Measurements from ENCODE around the gene TYMP.
A peak's percentile ranks its signal among the peaks of the same experiment; 100 is the strongest.

The TYMP gene

DNA sequence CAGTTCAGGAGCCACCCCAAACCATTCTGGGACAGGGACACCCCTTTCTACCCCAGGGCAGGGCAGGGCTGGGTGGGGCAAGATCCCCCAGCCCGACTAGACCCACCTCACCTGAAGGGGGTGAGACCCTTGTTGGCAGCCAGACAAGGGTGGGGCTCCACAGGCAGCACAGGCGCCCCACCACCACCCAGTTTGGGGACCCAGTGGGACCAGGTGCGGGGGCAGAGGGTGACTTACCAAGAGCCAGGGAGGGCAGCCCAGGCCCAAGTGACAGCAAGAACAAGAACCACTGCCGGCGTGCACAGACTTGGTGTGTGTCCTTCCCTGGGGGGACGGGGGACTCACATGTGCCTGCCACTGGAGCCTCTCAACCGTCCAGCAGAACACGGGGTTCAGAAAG, 46.3 kb downstream of the TYMP start:
- DNase-seq (ENCODE audit: low spot score): no peak

DNA sequence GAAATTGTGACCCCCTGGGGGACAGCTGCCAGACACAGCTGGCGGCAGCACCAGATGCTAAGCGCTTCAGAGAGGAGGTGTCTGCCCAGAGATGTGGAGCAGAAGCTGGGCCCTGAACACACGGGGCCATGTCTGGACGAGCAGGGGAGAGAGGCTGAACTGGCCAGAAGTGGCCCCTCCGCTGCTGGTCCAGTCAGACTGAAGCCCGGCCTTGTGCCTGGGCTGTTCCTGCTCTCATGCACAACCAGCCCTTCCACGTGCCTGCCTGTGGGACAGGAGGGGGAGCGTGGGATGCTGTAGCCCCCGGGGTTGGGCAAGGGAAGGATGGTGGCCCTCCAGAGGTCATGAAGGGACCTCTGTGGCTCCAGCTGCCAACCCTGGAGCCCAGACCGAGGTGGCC, 46.7 kb downstream of the TYMP start:
- DNase-seq (ENCODE audit: low spot score): no peak

DNA sequence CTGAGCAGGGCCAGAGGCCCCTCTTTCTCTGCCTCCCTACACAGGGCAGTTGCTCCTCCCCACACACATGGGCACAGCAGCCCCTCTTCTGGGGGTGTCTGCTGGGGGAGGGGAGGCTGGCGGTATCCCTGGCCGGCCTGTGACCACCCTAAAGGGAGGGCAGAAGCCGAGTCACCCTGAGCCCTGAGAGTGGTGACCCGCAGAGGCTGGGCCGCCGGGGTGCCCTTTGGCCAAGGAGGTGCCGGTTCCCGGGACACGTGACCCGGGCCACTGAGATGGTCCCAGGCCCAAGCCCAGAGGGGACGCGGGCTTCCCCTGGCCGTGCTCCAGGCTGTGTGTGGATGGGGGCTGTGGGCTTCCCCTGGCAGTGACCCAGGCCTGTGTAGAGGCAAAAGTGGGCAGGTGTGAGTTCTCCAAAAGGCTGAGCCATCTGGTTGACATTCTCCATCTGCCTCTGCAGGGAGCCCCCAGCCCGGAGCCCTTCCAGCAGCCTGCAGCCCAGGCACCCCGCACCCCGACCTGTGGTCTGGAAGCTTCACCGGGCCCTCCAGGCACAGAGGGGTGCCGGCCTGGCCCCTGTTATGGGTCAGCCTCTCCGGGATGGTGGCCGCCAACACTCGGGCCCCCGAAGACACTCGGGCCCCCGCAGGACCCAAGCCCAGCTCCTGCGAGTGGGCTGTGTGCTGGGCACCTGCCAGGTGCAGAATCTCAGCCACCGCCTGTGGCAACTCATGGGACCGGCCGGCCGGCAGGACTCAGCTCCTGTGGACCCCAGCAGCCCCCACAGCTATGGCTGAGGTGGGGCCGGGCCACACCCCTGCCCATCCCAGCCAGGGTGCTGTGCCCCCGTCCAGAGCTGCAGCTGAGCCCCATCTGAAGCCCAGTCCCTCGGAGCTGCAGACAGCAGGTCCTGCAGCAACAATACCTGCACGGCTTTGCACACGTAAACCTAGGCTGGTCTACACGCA, 47.4 kb downstream of the TYMP start:
- no peak for DNase-seq (ENCODE audit: low spot score)

DNA sequence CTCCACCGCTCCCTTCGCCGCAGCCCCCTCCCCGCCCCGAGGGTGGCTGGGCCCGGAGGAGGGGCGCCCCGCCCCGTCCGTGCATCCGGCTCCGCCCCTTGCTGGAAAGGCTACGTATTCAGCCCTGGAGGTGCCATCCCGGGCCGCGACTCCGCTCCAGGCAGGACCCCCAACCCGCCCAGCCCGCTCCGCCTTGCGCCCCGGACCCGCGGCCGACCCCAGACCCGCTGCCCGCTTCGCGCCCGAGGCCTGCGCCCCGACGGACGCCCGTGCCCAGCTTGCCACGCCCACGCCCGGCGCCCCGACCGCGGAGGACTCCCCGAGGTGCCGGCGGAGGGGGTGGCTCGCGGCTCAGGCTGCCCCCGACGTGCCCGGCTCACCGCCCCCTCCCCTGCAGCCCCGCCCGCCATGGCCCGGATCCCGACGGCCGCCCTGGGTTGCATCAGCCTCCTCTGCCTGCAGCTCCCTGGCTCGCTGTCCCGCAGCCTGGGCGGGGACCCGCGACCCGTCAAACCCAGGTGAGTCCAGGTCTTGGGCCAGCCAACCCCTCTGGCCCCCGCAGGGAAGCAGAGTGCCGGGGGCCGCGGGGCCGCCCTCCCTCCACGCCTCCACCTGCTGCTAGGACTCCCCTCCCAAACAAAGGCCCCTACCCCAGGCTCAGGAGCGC, 48.2 kb downstream of the TYMP start, which contains the start of gene ADM2:
Gene ADM2, plus strand, starts transcription at position 104 of the 667 bp plus-strand sequence. Its CDS starts 305 bp downstream, at position 409.
- DNase-seq (ENCODE audit: low spot score): peak; percentile 82

DNA sequence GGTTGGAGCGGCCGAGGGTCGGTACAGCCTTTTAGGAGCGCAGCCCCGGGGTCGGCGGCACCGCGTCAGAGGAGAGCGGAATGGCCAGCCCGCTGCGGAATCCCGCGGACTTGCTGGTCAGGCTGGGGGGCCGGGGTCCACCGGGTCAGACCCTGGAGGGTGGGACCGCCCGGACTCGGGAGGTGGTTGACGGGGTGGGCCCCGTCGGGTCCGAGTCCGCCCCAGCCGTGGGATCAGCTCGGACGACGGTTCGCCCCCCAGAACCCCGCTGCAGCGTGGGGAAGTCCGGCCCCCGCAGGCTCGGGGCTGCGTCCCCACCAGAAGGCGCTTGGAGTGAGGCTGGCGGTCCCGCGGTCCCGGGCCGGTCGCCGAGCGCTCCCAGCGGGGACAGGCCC, 48.8 kb downstream of the TYMP start:
- DNase-seq (ENCODE audit: low spot score): no peak

DNA sequence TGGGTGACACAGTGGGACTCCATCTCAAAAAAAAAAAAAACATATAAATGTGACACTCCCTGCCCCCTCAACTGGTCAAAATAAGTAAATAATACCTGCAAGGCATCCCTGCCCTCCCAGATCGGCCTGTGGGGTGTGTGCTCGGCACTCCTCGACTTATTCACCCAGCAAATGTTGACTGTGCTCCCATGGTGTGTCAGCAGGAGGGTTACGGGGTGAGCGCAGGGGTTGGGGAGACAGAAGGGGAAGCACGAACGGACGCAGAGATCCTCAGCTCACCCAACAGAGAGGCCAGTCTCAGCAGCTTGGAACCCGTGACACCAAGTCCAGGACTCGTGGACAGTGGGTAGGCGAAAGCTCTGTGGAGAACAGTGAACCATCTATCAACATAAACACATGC, 50.1 kb downstream of the TYMP start:
- no peak for DNase-seq (ENCODE audit: low spot score)

DNA sequence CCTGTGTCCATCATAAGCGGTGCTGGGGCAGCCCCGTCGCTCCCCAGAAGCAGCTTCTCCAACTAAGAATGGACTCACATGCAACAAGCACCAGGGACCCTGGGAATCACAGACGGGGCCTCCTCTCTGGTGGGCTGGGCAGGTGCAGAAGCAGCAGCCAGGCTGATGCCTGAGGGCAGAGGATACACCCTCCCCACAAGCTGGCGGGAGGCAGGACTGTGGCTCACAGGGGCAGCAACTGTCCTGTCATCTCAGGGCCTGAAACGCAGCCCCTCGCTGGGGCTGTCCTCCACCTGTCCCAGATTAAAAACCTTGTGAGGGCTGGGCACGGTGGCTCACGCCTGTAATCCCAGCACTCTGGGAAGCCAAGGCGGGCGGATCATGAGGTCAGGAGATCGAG, 51.9 kb downstream of the TYMP start:
- DNase-seq (ENCODE audit: low spot score): no peak

DNA sequence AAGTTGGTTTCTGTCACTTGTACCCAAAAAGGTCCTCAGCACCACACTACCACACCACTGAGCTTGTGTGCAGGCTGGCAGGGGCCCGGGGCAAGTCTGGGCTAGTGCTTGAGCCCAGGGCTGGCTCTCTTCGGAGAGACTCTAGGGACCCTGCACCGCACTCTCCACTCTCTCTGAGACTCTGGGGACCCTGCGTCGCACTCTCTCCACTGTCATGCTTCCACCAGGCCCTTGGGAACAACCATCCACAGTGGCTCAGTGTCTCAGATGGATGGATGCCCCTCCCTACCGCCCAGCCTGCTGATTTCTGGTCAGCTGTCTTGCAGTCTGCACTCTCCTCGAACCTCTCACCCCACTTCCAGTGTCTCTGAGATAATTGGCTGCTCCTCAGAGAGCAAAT, 52.9 kb downstream of the TYMP start:
- no peak for DNase-seq (ENCODE audit: low spot score)

Data from ecto neural progenitor cell (in vitro differentiated cells).